Keratinocyte (primary cell): Measurements from ENCODE around the gene CSNK1G1. TPM values are rescaled to one million over a fixed set of nuclear protein-coding genes. Genes with fewer than 3 reads are reported as not detected.

Experiments
- DNase-seq: peaks from one replicate; pipeline ENCODE4 v3.0.0-alpha.2; 2011; ENCODE audit warnings: low read depth, missing footprints, low spot score
- FAIRE-seq: peaks from 2 replicates; lab custom pipeline; 2011; peaks lifted over from hg19 to GRCh38; lab: Jason Lieb, UNC
- H2AFZ ChIP-seq: 2 replicates; pipeline ENCODE4 v1.6.0; 2012; ENCODE audit warnings: low read length, control low read depth, inconsistent platforms; ENCODE audit not compliant: control insufficient read depth
- H3K27ac ChIP-seq: 2 replicates; pipeline ENCODE4 v1.5.1; 2011; ENCODE audit warnings: low read length; ENCODE audit not compliant: control insufficient read depth, insufficient read depth
- H3K27me3 ChIP-seq: 3 replicates; pipeline ENCODE4 v1.6.0; 2011; ENCODE audit warnings: low read length; ENCODE audit not compliant: control insufficient read depth, insufficient read depth; ENCODE audit errors: extremely low read depth
- H3K36me3 ChIP-seq, 2 experiments: 2 replicates in 1 of 2; 3 replicates in 1 of 2; pipeline ENCODE4 v1.5.1; 2011; ENCODE audit warnings: low read length in 2 of 2, mild to moderate bottlenecking in 1 of 2; ENCODE audit not compliant: control insufficient read depth in 2 of 2, insufficient read depth in 2 of 2; ENCODE audit errors: extremely low read depth in 1 of 2
- H3K4me1 ChIP-seq: 3 replicates; pipeline ENCODE4 v1.5.1; 2011; ENCODE audit warnings: low read length; ENCODE audit not compliant: control insufficient read depth, insufficient read depth; ENCODE audit errors: extremely low read depth
- H3K4me2 ChIP-seq: 3 replicates; pipeline ENCODE4 v1.6.0; 2011; ENCODE audit warnings: low read depth, low read length; ENCODE audit not compliant: control insufficient read depth, insufficient read depth; ENCODE audit errors: extremely low read depth
- H3K4me3 ChIP-seq, 3 experiments: fragments of 200-600 bp in 1 of 3; sonication (generic) in 1 of 3; 2 replicates in 2 of 3; 3 replicates in 1 of 3; pipeline ENCODE4 v1.5.1; 2011 to 2016; ENCODE audit warnings: low read length in 3 of 3, mild to moderate bottlenecking in 3 of 3, control low read depth in 2 of 3, inconsistent platforms in 1 of 3, low read depth in 1 of 3, mixed read lengths in 1 of 3, mixed run types in 1 of 3, moderate library complexity in 1 of 3; ENCODE audit not compliant: control insufficient read depth in 2 of 3, insufficient read depth in 2 of 3; ENCODE audit errors: extremely low read depth in 1 of 3
- H3K79me2 ChIP-seq: 2 replicates; pipeline ENCODE4 v1.6.0; 2012; ENCODE audit warnings: low read length; ENCODE audit not compliant: control insufficient read depth, insufficient read depth
- H3K9ac ChIP-seq: 3 replicates; pipeline ENCODE4 v1.6.0; 2011; ENCODE audit warnings: low read length; ENCODE audit not compliant: control insufficient read depth, insufficient read depth; ENCODE audit errors: extremely low read depth
- H3K9me1 ChIP-seq: 3 replicates; pipeline ENCODE4 v1.6.0; 2011; ENCODE audit warnings: low read length; ENCODE audit not compliant: control insufficient read depth, insufficient read depth; ENCODE audit errors: extremely low read depth
- H3K9me3 ChIP-seq: 2 replicates; pipeline ENCODE4 v1.5.1; 2012; ENCODE audit warnings: low read depth, low read length; ENCODE audit not compliant: control insufficient read depth
- H4K20me1 ChIP-seq: 3 replicates; pipeline ENCODE4 v1.6.0; 2011; ENCODE audit warnings: low read length; ENCODE audit not compliant: control insufficient read depth, insufficient read depth; ENCODE audit errors: extremely low read depth
- CTCF ChIP-seq, 3 experiments: IDR thresholded peaks in 1 of 3; conservative IDR thresholded peaks in 1 of 3; optimal IDR thresholded peaks in 1 of 3; 2 replicates in 2 of 3; 3 replicates in 1 of 3; pipeline versions ENCODE3 to v1.5.1; 2011; ENCODE audit warnings: low read length in 3 of 3, mild to moderate bottlenecking in 3 of 3, moderate library complexity in 2 of 3, control low read depth in 1 of 3, inconsistent platforms in 1 of 3; ENCODE audit not compliant: insufficient read depth in 2 of 3; ENCODE audit errors: extremely low read depth in 1 of 3
- EZH2 ChIP-seq: IDR thresholded peaks from one replicate; pipeline ENCODE4 v1.6.1; 2012; ENCODE audit warnings: inconsistent platforms, mild to moderate bottlenecking, low read length, moderate library complexity
- dilution Hi-C: fragments of 300-500 bp; cut with MboI; formaldehyde crosslinking; loops from one replicate; pipeline ENCODE4 v1.7.0; 2020; ENCODE audit warnings: low sequenced_read_pairs; ENCODE audit not compliant: extremely low pct_ligation_motif_present
- polyA plus RNA-seq, 5 experiments: library from polyadenylated mRNA; depleted of rRNA in 3 of 5; stranded (reverse) in 3 of 5; stranded (forward) in 1 of 5; unstranded in 1 of 5; fragments of >200 nt; gene quantifications; 1 replicate in 1 of 5; 2 replicates in 3 of 5; 3 replicates in 1 of 5; pipeline versions ENCODE4 v1.2.1 to v1.2.3, GENCODE V29; 2011 to 2012; ENCODE audit warnings: missing spikeins in 2 of 5, low read depth in 1 of 5, low replicate concordance in 1 of 5

The CSNK1G1 gene
- polyA plus RNA-seq, 1 donor (not counting 4 experiments of a cell fraction or from before 2014, with no cell fraction given): 28.9 TPM

- Histone ChIP-seq H3K9me1 (no peaks in the 10 kb centered on the region), H3K9me3 (no peaks in the 10 kb centered on the region), H4K20me1 (no peaks in the 10 kb centered on the region), H3K4me3 (no peak overlapping the region), H3K4me2 (no peak overlapping the region), H3K4me1 (peaks cover 5% of the 10 kb centered on the region), H3K9ac (no peak overlapping the region), H2AFZ (no peak overlapping the region), H3K79me2 (peaks cover 24% of the 10 kb centered on the region), H3K36me3 (peaks cover 0 to 2% of the 10 kb centered on the region in 2 experiments), H3K27ac (no peak overlapping the region), H3K27me3 (no peaks in the 10 kb centered on the region)
- TF ChIP-seq CTCF (optimal IDR thresholded peaks at IDR 0.05 in 1 of 3, IDR thresholded peaks at IDR 0.05 in 1 of 3, conservative IDR thresholded peaks at IDR 0.05 in 1 of 3; ENCODE audit: extremely low read depth in 1 of 3, insufficient read depth in 2 of 3, low read length in 3 of 3) (no peak), EZH2 (no peak)
- dilution Hi-C loops: no loop called here
- FAIRE-seq (no peak), DNase-seq (no peak)
Measured at GRCh38 chr15:64229129-64229724, 126.7 kb downstream of the CSNK1G1 start.

DNA sequence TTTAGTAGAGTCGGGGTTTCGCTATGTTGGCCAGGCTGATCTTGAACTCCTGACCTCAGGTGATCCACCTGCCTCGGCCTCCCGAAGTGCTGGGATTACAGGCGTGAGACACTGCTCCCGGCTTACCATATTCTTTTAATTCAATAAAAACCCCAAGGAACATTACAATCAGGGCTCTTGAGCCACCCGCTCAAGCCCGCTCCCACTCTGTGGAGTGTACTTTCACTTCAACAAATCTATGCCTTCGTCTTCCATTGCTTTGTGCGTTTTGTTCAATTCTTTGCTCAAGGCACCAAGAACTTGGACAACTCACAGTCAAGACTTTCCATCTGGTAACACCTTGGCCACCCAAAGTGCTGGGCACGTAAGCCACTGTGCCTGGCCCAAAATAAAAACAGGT is 130.2 kb downstream of the CSNK1G1 start:
- no peaks in the 10 kb centered on the region for H3K4me1 ChIP-seq
- peaks cover 0 to 2% of the 10 kb centered on the region in 2 experiments for H3K36me3 ChIP-seq
- FAIRE-seq (no peak), DNase-seq (no peak)
- H4K20me1 ChIP-seq: no peaks in the 10 kb centered on the region
- no peak overlapping the region for H2AFZ ChIP-seq
- H3K9me1 ChIP-seq: no peaks in the 10 kb centered on the region
- H3K4me3 ChIP-seq: no peak overlapping the region
- dilution Hi-C loops: no loop called here
- H3K79me2 ChIP-seq: peaks cover 26% of the 10 kb centered on the region
- no peak overlapping the region for H3K27ac ChIP-seq
- no peak overlapping the region for H3K4me2 ChIP-seq
- TF ChIP-seq EZH2: no peak
- TF ChIP-seq CTCF (optimal IDR thresholded peaks at IDR 0.05 in 1 of 3, IDR thresholded peaks at IDR 0.05 in 1 of 3, conservative IDR thresholded peaks at IDR 0.05 in 1 of 3; ENCODE audit: extremely low read depth in 1 of 3, insufficient read depth in 2 of 3, low read length in 3 of 3): no peak
- H3K27me3 ChIP-seq: no peaks in the 10 kb centered on the region
- no peaks in the 10 kb centered on the region for H3K9me3 ChIP-seq
- H3K9ac ChIP-seq: no peak overlapping the region
